IPS-NIHi7 (cell line): ENCODE results near the gene ZXDC.

ENCODE experiments used
- DNase-seq: peaks from one replicate; pipeline ENCODE4 v3.0.0; 2012; ENCODE audit warnings: mixed read lengths; ENCODE audit errors: extremely low spot score

ZXDC gene

DNA sequence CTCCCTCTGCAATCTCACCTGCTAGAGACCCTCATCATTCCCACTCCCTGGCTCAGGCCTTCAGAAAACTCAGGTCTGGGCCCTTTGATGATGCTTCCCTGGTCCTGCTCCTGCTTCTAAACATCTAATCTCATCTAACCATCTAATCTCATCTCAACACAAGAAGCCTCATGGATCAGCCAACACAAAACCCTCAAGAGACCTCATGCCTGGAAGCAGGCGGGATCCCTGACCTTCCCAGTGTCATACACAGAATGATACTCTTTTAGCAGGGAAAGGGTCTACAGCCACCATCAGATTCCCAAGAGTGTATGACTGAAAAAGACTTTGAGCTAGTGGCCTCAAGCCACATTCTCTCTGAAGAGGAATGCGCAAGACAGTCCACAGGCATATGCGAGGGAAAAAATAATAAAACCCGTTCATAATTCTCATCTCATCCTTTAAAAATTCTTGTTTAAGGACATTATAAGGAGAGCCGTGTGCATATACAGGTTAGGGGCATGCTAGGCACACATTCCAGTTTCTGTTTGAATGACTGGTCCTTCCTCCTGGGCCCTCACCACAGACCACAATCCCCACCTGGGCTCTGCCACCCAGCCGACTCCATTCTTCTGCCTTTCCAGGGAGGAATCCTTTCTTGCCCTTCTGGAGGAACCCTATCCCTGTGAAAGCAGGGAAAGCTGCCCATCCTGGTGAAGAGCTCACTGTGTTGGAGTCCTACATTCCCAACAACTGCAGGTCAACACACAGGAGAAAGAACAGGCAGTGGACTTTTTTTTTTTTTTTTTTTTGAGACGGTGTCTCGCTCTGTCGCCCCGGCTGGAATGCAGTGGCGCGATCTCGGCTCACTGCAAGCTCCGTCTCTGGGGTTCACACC lies 2.2 kb downstream of the ZXDC start:
- no peak for DNase-seq

- no peak for DNase-seq
Measured at GRCh38 chr3:126472277-126473006, 3.2 kb downstream of the ZXDC start.

DNA sequence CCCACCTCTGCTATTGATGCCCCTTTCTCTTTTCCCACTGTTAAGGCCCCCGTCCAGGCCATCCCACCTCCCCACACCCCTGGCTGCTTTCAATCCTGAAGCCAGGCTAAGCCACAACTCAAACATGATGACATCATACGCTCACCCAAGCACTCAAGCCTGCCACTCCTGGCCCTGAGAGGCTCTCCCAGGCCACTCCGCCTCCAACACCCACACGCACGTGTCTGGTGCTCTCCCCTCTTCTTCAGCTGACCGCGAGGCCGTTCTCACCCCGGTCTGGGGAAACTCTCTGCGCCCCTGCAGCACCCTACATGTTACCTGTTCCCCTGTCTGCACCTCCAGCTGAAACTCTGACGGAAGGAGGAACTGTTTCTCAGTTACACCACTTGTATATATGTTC lies 6.2 kb downstream of the ZXDC start:
- DNase-seq = no peak

DNA sequence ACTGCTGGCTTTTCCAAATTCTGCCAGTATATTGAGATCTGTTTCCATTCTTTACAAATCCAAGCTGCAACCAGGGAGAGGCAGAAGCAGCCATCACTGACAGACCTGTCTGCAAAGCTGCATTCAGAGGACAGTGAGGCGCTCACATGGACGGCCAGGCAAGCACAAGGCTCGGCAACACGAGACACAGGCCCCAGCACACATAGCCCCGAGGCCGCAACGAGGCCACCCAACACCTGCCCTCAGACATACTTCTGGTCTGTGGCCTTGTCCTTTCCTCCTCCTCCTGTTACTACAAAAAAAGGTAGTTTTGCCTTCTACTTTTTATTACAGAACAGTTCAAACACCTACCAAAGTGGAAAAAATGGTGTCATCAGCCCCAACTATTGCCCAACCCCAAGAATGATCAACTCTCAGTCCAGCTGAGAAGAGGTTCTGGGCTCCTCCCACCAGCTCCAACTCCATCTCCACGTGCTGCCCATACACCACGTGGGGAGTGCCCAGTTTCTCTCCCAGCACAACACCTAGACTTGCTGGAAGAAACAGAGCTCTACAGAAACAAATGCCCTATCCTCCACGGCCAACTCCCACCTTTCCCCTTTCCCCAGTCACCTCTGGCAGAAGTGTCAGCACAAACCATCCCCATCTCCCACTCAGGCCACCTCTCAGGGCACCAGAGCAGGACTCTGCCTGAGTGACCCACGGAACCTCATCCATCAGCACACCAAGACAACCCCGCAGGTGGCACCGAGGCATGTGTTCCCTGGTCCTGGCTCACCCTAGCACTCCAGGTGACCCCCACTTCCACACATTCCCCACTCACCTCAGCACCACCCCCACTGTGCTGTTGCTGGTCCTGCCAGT lies 7.4 kb downstream of the ZXDC start:
- DNase-seq = no peak

GRCh38 chr3:126467611-126467955 lies 8.1 kb downstream of the ZXDC start:
- DNase-seq = no peak

DNA sequence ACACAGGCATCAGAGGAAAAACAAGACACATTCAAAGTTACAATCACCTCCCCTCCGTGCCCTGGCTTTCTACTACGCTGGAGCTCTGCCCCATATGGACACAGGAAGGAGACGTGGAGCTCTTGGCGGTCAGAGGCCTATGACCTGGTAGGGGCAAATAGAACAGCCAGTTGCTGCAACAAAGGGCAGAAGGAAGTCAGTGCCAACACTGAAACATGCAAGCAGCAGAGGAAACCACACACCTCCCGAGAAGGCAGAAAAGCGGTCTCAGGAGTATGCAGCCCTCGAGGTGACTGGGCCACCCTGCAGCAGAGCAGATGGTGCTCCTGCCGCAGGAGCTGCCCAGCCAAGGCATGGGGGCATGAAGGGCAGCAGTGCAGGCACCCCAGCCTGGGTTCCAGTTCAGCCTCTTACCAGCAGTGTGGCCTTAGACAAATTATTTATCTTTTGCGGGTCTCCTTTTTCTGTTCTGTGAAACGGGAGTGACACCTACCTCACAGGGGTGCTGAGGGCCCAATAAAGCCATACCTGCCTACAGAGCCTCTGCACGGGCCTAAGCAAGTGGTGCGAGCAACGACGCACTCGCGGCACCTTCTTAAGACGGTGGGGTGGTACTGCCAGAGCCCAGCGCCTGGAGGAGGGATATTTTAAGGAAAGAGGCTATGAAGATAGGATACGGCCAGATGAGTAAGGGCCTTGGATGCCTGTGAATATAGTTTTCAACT lies 8.6 kb downstream of the ZXDC start:
- DNase-seq = no peak

- no peak for DNase-seq
Measured at GRCh38 chr3:126465928-126466544, 9.7 kb downstream of the ZXDC start.

GRCh38 chr3:126464997-126465396 lies 10.7 kb downstream of the ZXDC start:
- DNase-seq = no peak

- no peak for DNase-seq
Measured at GRCh38 chr3:126464494-126464893, 11.2 kb downstream of the ZXDC start.

- no peak for DNase-seq
Measured at GRCh38 chr3:126464093-126464492, 11.6 kb downstream of the ZXDC start.

DNA sequence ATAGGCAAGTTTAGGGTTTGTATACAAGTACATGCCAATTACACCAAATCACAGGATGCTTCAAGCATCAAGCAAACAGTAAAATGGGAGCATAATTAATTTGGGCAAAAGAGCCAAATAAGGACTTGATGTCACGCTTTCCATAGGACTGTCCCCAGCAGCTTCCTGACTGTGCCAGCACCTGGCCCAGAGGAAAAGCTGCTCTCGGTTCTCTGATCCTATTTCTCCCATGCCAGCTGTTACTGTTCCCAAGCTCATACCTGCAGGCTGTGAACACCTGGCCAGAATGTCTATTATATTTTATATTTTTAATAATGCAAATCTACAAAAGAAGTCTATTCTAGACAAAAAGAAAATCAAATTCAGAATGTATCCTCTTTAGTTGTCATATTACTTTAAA lies 12.2 kb downstream of the ZXDC start:
- no peak for DNase-seq

DNA sequence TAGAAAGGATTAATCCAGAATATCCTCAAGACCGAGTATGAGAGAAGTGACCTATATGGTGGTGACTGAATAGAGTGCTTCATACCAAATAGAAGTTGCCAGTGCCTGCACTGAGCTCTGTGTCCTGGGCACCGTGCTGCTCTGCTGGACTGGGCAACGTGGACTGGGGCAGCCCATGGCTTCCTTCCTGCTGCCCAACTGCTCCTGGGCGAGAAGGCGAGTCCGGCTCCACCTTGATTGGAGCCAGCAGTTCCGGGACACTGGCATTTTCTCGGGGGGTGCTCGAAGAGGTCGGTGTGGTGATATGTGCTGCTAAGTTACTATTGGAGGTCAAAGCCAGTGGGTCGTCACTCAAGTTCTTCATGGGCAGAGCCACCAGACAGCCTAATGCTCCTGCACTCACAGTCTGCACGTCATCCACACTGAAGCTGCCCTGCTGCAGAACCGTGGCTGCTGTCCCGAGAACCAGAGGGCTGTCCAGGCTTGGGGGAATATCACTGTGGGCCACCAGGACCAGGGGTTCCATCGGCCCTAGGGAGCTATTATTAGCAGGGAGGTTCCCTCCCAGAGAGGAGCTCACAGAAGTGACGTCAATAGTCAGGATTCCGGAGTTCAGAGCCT lies 14.1 kb downstream of the ZXDC start:
- no peak for DNase-seq

- no peak for DNase-seq
Measured at GRCh38 chr3:126460381-126460780, 15.3 kb downstream of the ZXDC start.

GRCh38 chr3:126459763-126460127 lies 15.9 kb downstream of the ZXDC start:
- DNase-seq = no peak

DNA sequence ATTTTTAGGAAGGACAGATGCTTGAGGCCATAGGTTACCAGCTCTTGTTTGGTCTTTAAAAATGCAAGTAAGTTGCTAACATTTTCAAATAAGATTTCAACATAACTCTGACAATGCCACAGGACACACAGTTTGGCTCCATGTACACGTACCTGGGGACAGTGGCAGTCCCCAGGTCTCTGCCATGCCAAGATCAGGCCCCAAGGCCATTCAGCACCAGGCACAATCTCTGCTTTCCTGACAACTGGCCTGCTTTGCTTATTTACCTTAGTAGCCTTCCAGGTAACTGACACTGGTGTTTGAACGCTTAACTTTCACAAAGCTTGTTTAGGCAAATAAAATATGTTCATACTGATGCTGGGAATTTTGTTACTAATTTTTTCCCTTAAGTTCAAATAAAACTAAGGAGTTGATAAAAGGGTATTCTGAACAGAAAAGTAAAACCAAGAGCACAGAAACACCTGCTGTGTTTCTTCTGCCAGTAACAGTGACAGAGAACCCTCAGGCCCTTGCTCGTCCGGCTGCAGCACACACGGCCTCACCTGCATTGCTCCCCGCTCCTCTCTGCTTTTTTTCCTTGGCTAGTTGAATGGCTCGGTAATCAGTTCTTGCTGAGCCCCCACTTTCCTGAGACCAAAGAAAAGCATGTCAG lies 16.5 kb downstream of the ZXDC start:
- no peak for DNase-seq

- DNase-seq = no peak
Measured at GRCh38 chr3:126456766-126457388, 18.8 kb downstream of the ZXDC start.

DNA sequence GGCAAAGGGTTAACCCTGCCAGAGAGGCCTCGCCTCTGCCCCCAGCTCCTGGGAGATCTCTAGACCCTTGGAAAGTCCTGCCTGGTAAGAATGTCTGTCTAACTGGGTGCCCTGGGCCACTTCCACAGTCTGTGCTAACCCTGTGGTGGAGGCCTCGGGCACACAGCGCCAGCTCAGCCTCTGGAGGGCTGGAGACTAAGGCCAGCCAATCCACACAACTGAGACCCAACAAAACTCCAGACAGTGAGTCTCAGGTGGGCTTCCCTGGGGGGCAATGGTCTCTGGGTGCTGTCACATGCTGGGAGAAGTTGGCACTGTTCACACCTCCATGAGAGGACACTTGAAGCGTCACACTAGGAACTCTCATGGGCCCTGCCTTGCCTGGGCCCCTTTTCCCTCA lies 19.5 kb downstream of the ZXDC start:
- no peak for DNase-seq

GRCh38 chr3:126454437-126455198 lies 21.1 kb downstream of the ZXDC start:
- no peak for DNase-seq

GRCh38 chr3:126454025-126454424 lies 21.7 kb downstream of the ZXDC start:
- no peak for DNase-seq
